NT2/D1 (cell line): ENCODE data around the gene SLC35F3.

Experiments
- DNase-seq: peaks from one replicate; pipeline ENCODE4 v3.0.0-alpha.2; 2011; ENCODE audit warnings: low read depth, low spot score
- H3K27me3 ChIP-seq: 2 replicates; pipeline ENCODE4 v1.6.0; 2011; ENCODE audit warnings: mild to moderate bottlenecking; ENCODE audit not compliant: insufficient read length, insufficient read depth
- H3K36me3 ChIP-seq: 2 replicates; pipeline ENCODE4 v1.6.1; 2011; ENCODE audit warnings: mild to moderate bottlenecking, low read length, mixed read lengths; ENCODE audit not compliant: insufficient read depth, insufficient read length
- H3K4me1 ChIP-seq: 2 replicates; pipeline ENCODE4 v1.5.1; 2011; ENCODE audit not compliant: insufficient read depth, insufficient read length
- H3K4me3 ChIP-seq: 2 replicates; pipeline ENCODE4 v1.5.1; 2011; ENCODE audit warnings: low read depth; ENCODE audit not compliant: insufficient read length
- H3K9ac ChIP-seq: 2 replicates; pipeline ENCODE4 v1.6.0; 2011; ENCODE audit warnings: low read depth; ENCODE audit not compliant: insufficient read length
- H3K9me3 ChIP-seq: 2 replicates; pipeline ENCODE4 v1.5.1; 2011; ENCODE audit warnings: mild to moderate bottlenecking, low read length; ENCODE audit not compliant: insufficient read depth
- SUZ12 ChIP-seq: IDR thresholded peaks from 2 replicates; pipeline ENCODE4 v1.6.1; 2011; ENCODE audit not compliant: insufficient read length, insufficient read depth; ENCODE audit errors: extremely low read depth
- YY1 ChIP-seq: IDR thresholded peaks from 2 replicates; pipeline ENCODE4 v1.6.1; 2011; ENCODE audit not compliant: insufficient read length, insufficient read depth
- ZNF274 ChIP-seq: IDR thresholded peaks from 2 replicates; pipeline ENCODE4 v1.6.1; 2011; ENCODE audit warnings: mild to moderate bottlenecking, low read depth, low read length

SLC35F3 gene

DNA sequence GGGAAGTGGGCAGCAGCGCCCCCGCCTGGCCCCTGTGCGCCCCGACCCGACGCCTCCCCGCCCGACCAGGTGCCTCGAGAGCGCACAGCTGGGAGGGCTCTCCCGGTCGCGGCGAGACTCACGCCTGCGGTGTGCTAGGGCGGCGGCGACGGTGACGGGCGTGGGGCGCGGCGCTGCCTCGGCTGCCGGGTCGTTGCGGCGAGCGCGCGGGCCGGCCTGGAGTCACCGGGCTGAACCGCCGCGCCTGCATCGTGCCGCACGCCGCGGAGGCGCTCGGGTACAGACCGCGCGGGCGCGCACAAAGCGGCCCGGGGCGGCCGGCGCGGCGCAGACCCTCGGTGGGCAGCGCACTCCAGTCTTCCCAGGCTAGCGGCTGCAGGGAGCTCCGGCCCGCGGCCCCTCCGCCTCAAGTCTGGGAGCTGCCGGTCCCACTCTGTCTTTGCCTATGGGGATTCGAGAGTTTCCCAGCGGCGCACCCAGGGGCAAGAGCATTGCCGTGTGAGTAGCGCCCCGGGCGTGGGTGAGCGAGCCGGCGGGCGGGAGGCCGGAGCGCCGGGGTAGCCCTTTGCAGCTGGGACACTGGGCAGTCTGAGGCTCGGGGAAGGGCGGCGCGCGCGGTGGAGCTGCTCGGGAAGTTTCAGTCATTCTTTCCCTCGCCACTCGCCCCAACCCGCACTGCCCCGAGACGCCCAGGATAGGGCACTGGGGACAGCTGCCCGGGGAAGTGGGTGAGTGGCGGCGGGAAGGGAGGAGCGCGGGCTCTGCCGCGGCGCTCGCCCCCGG is at the start of gene SLC35F3:
Gene SLC35F3 (plus strand): TSS at position 44 of the 783 bp plus-strand sequence.
- no peaks in the 10 kb centered on the region for H3K9me3 ChIP-seq
- peak within 1 kb of the TSS; percentile 86 for H3K9ac ChIP-seq
- peak; percentile 79 for DNase-seq
- no peaks in the 10 kb centered on the region for H3K36me3 ChIP-seq
- peaks cover 3% of the 10 kb centered on the region for H3K4me1 ChIP-seq
- H3K4me3 ChIP-seq = peak within 1 kb of the TSS; percentile 68
- H3K27me3 ChIP-seq = peaks cover 40% of the 10 kb centered on the region
- no peak for TF ChIP-seq ZNF274
- TF ChIP-seq SUZ12 = no peak
- no peak for TF ChIP-seq YY1

DNA sequence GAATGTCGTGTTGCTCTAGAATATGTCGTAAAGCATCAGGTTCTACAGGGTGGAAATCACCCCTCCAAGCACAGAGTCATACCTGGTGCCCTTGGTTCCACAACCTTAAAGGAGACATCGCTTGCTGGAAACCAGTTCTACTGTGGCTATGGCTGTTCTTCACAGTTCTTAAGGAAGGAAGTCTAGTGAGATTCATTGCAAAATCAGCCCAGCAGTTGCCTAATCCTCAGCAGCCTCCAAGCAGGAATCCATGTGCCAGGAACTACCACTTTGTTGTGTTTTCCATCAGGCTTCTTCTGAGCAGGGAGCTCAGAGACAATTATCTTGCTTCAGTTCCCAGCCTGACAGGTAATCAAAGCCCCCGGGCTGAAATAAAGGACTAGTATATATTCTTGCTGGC is 45.0 kb upstream of the SLC35F3 start:
- Histone ChIP-seq H3K27me3 (no peaks in the 10 kb centered on the region), H3K36me3 (no peaks in the 10 kb centered on the region), H3K4me3 (no peak overlapping the region), H3K4me1 (no peaks in the 10 kb centered on the region), H3K9ac (no peak overlapping the region), H3K9me3 (no peaks in the 10 kb centered on the region)
- no peak for DNase-seq
- TF ChIP-seq SUZ12 (no peak), ZNF274 (no peak), YY1 (no peak)

DNA sequence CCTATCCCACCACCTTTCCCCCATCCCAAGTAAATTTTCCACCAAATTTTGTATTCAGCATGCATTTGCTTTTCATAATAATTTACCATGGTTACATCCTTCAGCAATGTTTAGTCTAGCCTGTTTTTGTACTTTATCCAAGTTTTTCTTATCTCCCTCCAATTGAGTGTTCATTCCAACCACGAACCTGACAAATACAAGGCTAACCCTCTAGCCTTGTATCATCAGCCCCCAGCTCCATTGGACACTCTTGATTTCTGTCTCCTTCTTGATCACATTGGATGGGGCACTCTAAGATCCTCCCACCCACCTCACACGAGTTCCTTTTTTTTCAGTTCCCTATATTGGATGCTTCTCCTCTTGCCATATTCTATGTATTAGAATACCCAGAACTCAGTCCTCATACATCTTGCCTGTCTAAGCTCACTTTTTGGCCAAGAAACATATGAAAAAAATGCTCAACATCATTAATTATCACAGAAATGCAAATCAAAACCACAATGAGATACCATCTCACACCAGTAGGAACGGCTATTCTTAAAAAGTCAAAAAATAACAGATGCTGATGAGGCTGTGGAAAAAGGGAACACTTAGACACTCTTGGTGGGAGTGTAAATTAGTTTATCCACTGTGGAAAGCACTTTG is 40.5 kb upstream of the SLC35F3 start:
- Histone ChIP-seq H3K27me3 (no peaks in the 10 kb centered on the region), H3K4me3 (no peak overlapping the region), H3K36me3 (no peaks in the 10 kb centered on the region), H3K9ac (no peak overlapping the region), H3K4me1 (no peaks in the 10 kb centered on the region), H3K9me3 (peaks cover 12% of the 10 kb centered on the region)
- no peak for DNase-seq
- TF ChIP-seq SUZ12 (no peak), YY1 (no peak)

DNA sequence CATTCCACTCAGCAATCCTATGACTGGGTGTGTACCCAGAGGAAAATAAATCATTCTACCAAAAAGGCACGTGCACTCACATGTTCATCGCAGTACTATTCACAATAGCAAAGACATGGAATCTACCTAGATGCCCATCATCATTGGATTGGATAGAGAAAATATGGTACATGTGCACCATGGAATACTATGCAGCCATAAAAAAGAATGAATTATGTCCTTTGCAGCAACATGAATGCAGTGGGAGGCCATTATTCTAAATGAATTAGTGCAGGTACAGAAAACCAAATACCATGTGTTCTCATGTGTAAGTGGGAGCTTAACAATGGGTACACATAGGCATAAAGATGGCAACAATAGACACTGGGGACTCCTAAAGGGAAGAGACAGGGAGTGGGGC is 39.9 kb upstream of the SLC35F3 start:
- no peak overlapping the region for H3K4me3 ChIP-seq
- H3K4me1 ChIP-seq = no peaks in the 10 kb centered on the region
- H3K27me3 ChIP-seq = no peaks in the 10 kb centered on the region
- no peaks in the 10 kb centered on the region for H3K36me3 ChIP-seq
- H3K9ac ChIP-seq = no peak overlapping the region
- peaks cover 12% of the 10 kb centered on the region for H3K9me3 ChIP-seq
- TF ChIP-seq SUZ12 = no peak
- no peak for TF ChIP-seq YY1
- no peak for TF ChIP-seq ZNF274
- DNase-seq = no peak

DNA sequence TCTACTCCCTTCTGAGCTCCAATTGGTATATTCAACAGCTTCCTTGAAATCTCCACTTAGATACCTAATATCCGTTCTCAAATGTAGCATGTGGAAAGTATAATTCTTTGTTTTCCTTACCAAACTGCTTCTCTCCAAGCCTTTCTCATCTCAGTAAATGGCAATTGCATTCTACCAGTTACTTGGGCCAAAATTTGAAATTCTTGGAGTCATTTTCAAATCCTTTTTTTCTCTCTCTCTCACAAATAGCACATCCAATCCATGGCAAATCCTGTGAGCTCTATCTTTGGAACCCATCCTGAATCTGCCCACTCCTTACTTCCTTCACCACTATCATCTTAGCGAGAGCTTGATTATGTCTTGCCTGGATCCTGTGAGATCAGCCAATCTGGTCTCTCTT is 39.3 kb upstream of the SLC35F3 start:
- H3K4me3 ChIP-seq = no peak overlapping the region
- TF ChIP-seq ZNF274 = no peak
- no peak for TF ChIP-seq SUZ12
- no peak for TF ChIP-seq YY1
- H3K9me3 ChIP-seq = peaks cover 12% of the 10 kb centered on the region
- no peak for DNase-seq
- H3K9ac ChIP-seq = no peak overlapping the region
- H3K4me1 ChIP-seq = no peaks in the 10 kb centered on the region
- H3K27me3 ChIP-seq = no peaks in the 10 kb centered on the region
- H3K36me3 ChIP-seq = no peaks in the 10 kb centered on the region

DNA sequence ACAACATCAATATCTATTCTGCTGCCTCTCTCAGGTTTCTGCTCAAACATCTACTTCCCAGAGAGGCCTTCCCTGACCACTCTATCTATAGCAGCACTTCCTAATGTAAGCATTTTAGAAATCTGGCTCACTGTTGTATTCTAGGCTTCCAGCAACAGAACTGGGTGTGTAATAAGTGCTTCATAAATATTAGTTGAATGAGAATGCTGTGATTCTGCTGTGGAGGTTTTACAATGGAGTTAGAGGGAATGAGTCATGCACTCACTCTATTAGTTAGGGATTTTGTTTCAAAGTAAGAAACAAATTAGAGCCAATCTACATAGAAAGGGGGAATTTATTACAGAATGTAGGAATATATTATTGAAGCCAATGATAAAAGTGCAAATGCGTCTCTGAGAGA is 38.6 kb upstream of the SLC35F3 start:
- Histone ChIP-seq H3K9me3 (peaks cover 12% of the 10 kb centered on the region), H3K27me3 (no peaks in the 10 kb centered on the region), H3K36me3 (no peaks in the 10 kb centered on the region), H3K4me3 (no peak overlapping the region), H3K9ac (no peak overlapping the region), H3K4me1 (no peaks in the 10 kb centered on the region)
- no peak for TF ChIP-seq ZNF274
- TF ChIP-seq SUZ12 = no peak
- TF ChIP-seq YY1 = no peak
- no peak for DNase-seq

DNA sequence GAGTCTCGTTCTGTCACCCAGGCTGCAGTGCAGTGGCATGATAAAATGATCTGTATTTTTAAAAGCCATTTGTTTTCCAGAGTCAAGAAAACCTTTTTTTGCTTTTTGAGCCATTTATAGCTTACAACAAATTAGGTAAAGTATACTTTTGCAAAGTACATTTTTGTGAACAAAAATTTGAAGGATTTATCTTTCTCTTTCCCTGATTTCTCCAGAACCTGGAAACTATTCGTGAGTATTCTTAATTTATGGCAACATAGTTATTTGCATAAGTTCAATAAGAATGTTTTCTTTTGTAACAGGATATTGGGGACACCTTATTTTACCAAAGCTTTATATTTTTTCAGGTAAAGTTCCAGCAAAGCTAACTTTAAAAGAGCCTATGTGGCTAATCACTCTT is 37.4 kb upstream of the SLC35F3 start:
- no peaks in the 10 kb centered on the region for H3K27me3 ChIP-seq
- no peak for TF ChIP-seq SUZ12
- no peak for TF ChIP-seq YY1
- no peak for TF ChIP-seq ZNF274
- H3K36me3 ChIP-seq = no peaks in the 10 kb centered on the region
- no peak overlapping the region for H3K4me3 ChIP-seq
- DNase-seq = no peak
- peaks cover 12% of the 10 kb centered on the region for H3K9me3 ChIP-seq
- H3K4me1 ChIP-seq = no peaks in the 10 kb centered on the region
- H3K9ac ChIP-seq = no peak overlapping the region
